Measurements from ENCODE around the gene SECISBP2.
"Not testable (repeated sequence)": the region's sequence is repeated elsewhere in the genome, so short reads cannot be mapped to it uniquely, and the experiment has no call there.

Gene SECISBP2

GRCh38 chr9:89366711-89367110 lies 48.4 kb downstream of the SECISBP2 start:
- no peak for DNase-seq (ENCODE audit: low read depth)

- DNase-seq (ENCODE audit: low read depth): no peak
Observed at GRCh38 chr9:89367281-89367680, 49.0 kb downstream of the SECISBP2 start.

GRCh38 chr9:89367726-89368437 lies 49.6 kb downstream of the SECISBP2 start:
- DNase-seq (ENCODE audit: low read depth): no peak

GRCh38 chr9:89368550-89368949 lies 50.2 kb downstream of the SECISBP2 start:
- no peak for DNase-seq (ENCODE audit: low read depth)

GRCh38 chr9:89368978-89369377 lies 50.7 kb downstream of the SECISBP2 start:
- no peak for DNase-seq (ENCODE audit: low read depth)

- no peak for DNase-seq (ENCODE audit: low read depth)
Observed at GRCh38 chr9:89370593-89370992, 52.3 kb downstream of the SECISBP2 start.

GRCh38 chr9:89371791-89372190 lies 53.5 kb downstream of the SECISBP2 start:
- DNase-seq (ENCODE audit: low read depth): not testable (repeated sequence)

GRCh38 chr9:89372230-89372816 lies 54.0 kb downstream of the SECISBP2 start:
- no peak for DNase-seq (ENCODE audit: low read depth)

GRCh38 chr9:89372979-89373378 lies 54.7 kb downstream of the SECISBP2 start:
- DNase-seq (ENCODE audit: low read depth): no peak

- DNase-seq (ENCODE audit: low read depth): peak; percentile 80
Observed at GRCh38 chr9:89374176-89374575, 55.9 kb downstream of the SECISBP2 start.

GRCh38 chr9:89375191-89375760 lies 57.0 kb downstream of the SECISBP2 start:
- DNase-seq (ENCODE audit: low read depth): peak; percentile 10

GRCh38 chr9:89376286-89376685 lies 58.0 kb downstream of the SECISBP2 start:
- DNase-seq (ENCODE audit: low read depth): no peak

GRCh38 chr9:89376741-89377351 lies 58.5 kb downstream of the SECISBP2 start:
- DNase-seq (ENCODE audit: low read depth): no peak

- no peak for DNase-seq (ENCODE audit: low read depth)
Observed at GRCh38 chr9:89377411-89377810, 59.1 kb downstream of the SECISBP2 start.

- DNase-seq (ENCODE audit: low read depth): no peak
Observed at GRCh38 chr9:89378541-89378940, 60.2 kb downstream of the SECISBP2 start.

GRCh38 chr9:89379031-89379430 lies 60.7 kb downstream of the SECISBP2 start:
- no peak for DNase-seq (ENCODE audit: low read depth)

GRCh38 chr9:89379508-89380115 lies 61.3 kb downstream of the SECISBP2 start:
- no peak for DNase-seq (ENCODE audit: low read depth)

- DNase-seq (ENCODE audit: low read depth): no peak
Observed at GRCh38 chr9:89380437-89381307, 62.4 kb downstream of the SECISBP2 start.

GRCh38 chr9:89381308-89381609 lies 63.0 kb downstream of the SECISBP2 start:
- no peak for DNase-seq (ENCODE audit: low read depth)

- DNase-seq (ENCODE audit: low read depth): no peak
Observed at GRCh38 chr9:89382026-89382986, 64.0 kb downstream of the SECISBP2 start.

Measured in EH (cell line).